ENCODE data around the gene KRT84. TPM values are rescaled to one million over a fixed set of nuclear protein-coding genes. Genes with fewer than 3 reads are reported as not detected.

The KRT84 gene
- total RNA-seq, 1 experiment from 2014 or later = not detected

- TF ChIP-seq, protein P1, sequence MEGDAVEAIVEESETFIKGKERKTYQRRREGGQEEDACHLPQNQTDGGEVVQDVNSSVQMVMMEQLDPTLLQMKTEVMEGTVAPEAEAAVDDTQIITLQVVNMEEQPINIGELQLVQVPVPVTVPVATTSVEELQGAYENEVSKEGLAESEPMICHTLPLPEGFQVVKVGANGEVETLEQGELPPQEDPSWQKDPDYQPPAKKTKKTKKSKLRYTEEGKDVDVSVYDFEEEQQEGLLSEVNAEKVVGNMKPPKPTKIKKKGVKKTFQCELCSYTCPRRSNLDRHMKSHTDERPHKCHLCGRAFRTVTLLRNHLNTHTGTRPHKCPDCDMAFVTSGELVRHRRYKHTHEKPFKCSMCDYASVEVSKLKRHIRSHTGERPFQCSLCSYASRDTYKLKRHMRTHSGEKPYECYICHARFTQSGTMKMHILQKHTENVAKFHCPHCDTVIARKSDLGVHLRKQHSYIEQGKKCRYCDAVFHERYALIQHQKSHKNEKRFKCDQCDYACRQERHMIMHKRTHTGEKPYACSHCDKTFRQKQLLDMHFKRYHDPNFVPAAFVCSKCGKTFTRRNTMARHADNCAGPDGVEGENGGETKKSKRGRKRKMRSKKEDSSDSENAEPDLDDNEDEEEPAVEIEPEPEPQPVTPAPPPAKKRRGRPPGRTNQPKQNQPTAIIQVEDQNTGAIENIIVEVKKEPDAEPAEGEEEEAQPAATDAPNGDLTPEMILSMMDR (conservative IDR thresholded peaks at IDR 0.05) = no peak
- TF ChIP-seq EZH2 (IDR thresholded peaks at IDR 0.05; ENCODE audit: low read depth) = no peak
- Histone ChIP-seq H3K4me3 (no peak overlapping the region), H4K20me1 (ENCODE audit: insufficient read depth) (no peaks in the 10 kb centered on the region), H3K4me1 (replicated peaks; ENCODE audit: insufficient read depth) (no peaks in the 10 kb centered on the region), H3K9me3 (ENCODE audit: insufficient read depth, low read depth) (no peaks in the 10 kb centered on the region), H3K79me2 (ENCODE audit: low read depth) (no peaks in the 10 kb centered on the region), H3K27ac (no peak overlapping the region), H3F3A (ENCODE audit: insufficient read depth, low read depth) (no peaks in the 10 kb centered on the region), H2AFZ (no peak overlapping the region), H3K9me2 (ENCODE audit: insufficient read depth) (no peaks in the 10 kb centered on the region), H3K36me3 (ENCODE audit: low read depth) (no peaks in the 10 kb centered on the region), H3K4me2 (no peak overlapping the region), H3K27me3 (ENCODE audit: insufficient read depth, low read depth) (no peaks in the 10 kb centered on the region)
- POLR2A ChIA-PET (ENCODE audit: unreplicated experiment) = no interaction called here
- CTCF ChIA-PET = no interaction called here
- intact Hi-C loops (cut with micrococcal nuclease; ENCODE audit: unreplicated experiment) = no loop called here
- BruUV-seq (replicated peaks) = no TSS peak
- DNase-seq = no peak
Measured at GRCh38 chr12:52377266-52377665, 8.2 kb downstream of the KRT84 start.

DNA sequence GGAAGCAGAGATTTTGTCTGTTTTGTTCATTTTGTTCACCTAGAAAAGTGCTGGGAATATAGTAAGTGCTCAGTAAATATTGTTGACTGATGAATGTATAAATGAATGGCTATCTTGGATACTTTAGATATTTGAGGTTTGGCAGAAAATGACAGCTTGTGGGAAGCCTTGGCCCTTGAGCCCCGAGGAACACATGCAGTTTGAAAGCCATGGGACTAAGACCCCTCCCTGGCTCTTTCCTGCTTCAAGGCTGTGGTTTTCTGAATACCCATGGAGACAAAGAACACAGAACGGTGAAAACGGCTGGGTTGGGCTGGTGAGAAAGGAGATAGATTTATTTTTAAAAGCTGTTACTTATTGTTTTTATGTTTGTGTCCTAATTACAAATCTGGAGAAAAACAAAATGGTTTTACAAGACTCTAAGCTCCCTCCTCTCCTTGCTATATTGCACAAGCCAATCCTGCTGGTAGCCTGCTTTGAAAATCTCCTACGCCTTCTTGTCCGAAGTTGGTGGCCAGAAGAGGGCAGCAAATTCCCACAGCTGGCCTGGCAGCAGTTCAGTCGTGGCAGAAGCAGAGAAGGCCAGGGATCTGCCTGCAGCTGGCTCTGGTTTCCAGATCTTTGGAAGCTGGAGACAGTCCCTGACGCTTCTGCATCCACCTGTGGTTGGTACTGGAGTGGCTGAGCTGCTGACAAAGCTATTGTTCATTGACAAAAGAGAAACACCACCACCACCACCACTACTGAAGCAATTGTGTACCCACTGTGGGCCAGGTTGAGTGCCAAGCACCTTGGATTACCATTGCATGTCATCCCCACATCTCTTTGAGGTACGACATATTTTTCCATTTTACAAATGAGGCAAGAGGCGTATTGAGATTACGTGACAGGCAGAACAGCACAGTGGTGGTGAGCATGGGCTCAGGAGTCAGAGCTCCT, 13.0 kb downstream of the KRT84 start:
- POLR2A ChIA-PET (ENCODE audit: unreplicated experiment) = interaction anchor here (0.6 to 0.9 kb wide), 6 partner anchors 34 to 224 kb away, joined by 3 to 4 read pairs (median 3); no protein-coding TSS in a partner anchor

GRCh38 chr12:52371716-52372115, 13.7 kb downstream of the KRT84 start:
- Histone ChIP-seq H3K36me3 (ENCODE audit: low read depth) (no peaks in the 10 kb centered on the region), H3K9me3 (ENCODE audit: insufficient read depth, low read depth) (no peaks in the 10 kb centered on the region), H3K9me2 (ENCODE audit: insufficient read depth) (no peaks in the 10 kb centered on the region), H3K4me1 (replicated peaks; ENCODE audit: insufficient read depth) (peaks cover 9% of the 10 kb centered on the region), H2AFZ (no peak overlapping the region), H3K4me2 (no peak overlapping the region), H3K79me2 (ENCODE audit: low read depth) (no peaks in the 10 kb centered on the region), H3K27ac (no peak overlapping the region), H3K4me3 (no peak overlapping the region), H3F3A (ENCODE audit: insufficient read depth, low read depth) (no peaks in the 10 kb centered on the region), H3K27me3 (ENCODE audit: insufficient read depth, low read depth) (no peaks in the 10 kb centered on the region), H4K20me1 (ENCODE audit: insufficient read depth) (no peaks in the 10 kb centered on the region)
- BruUV-seq (replicated peaks) = no TSS peak
- ChIA-PET CTCF (interaction anchor here (1.7 to 2.3 kb wide), 3 partner anchors 499 to 507 kb away, joined by 4 to 20 read pairs (median 5); no protein-coding TSS in a partner anchor), POLR2A (ENCODE audit: unreplicated experiment) (interaction anchor here (0.6 kb wide), 3 partner anchors 68 to 134 kb away, joined by 3 to 4 read pairs (median 4); no protein-coding TSS in a partner anchor)
- intact Hi-C loops (cut with micrococcal nuclease; ENCODE audit: unreplicated experiment) = loop anchor here (1.0 to 5.0 kb wide), 8 partner anchors 44 to 610 kb away; no protein-coding TSS in a partner anchor
- DNase-seq = no peak
- TF ChIP-seq, protein P1 (conservative IDR thresholded peaks at IDR 0.05) = no peak
- no peak for TF ChIP-seq EZH2 (IDR thresholded peaks at IDR 0.05; ENCODE audit: low read depth)

More for the DNA sequence above, 13.0 kb downstream of the KRT84 start:
- H3F3A ChIP-seq (ENCODE audit: insufficient read depth, low read depth) = no peaks in the 10 kb centered on the region
- H3K4me1 ChIP-seq (replicated peaks; ENCODE audit: insufficient read depth) = peaks cover 9% of the 10 kb centered on the region
- peak; percentile 73 to 84 for DNase-seq
- H3K9me3 ChIP-seq (ENCODE audit: insufficient read depth, low read depth) = no peaks in the 10 kb centered on the region
- no peaks in the 10 kb centered on the region for H3K27me3 ChIP-seq (ENCODE audit: insufficient read depth, low read depth)
- no peaks in the 10 kb centered on the region for H3K79me2 ChIP-seq (ENCODE audit: low read depth)
- BruUV-seq (replicated peaks) = no TSS peak
- H3K4me2 ChIP-seq = no peak overlapping the region
- H2AFZ ChIP-seq = no peak overlapping the region
- no peak overlapping the region for H3K27ac ChIP-seq
- H3K4me3 ChIP-seq = no peak overlapping the region
- TF ChIP-seq, protein P1 (conservative IDR thresholded peaks at IDR 0.05) = peak; percentile 90
- no peak for TF ChIP-seq EZH2 (IDR thresholded peaks at IDR 0.05; ENCODE audit: low read depth)
- CTCF ChIA-PET = interaction anchor here (0.6 to 2.3 kb wide), 10 partner anchors 39 to 848 kb away, joined by 3 to 20 read pairs (median 4); no protein-coding TSS in a partner anchor
- no peaks in the 10 kb centered on the region for H3K9me2 ChIP-seq (ENCODE audit: insufficient read depth)
- intact Hi-C loops (cut with micrococcal nuclease; ENCODE audit: unreplicated experiment) = loop anchor here (1.0 to 5.0 kb wide), 8 partner anchors 45 to 609 kb away; no protein-coding TSS in a partner anchor
- no peaks in the 10 kb centered on the region for H4K20me1 ChIP-seq (ENCODE audit: insufficient read depth)
- H3K36me3 ChIP-seq (ENCODE audit: low read depth) = no peaks in the 10 kb centered on the region
